Activated B cell treated with CpG ODN at 0.5 μM for 24 hours (primary cell): ENCODE measurements around the gene PAPOLG. TPM values are rescaled to one million over a fixed set of nuclear protein-coding genes. Genes with fewer than 3 reads are reported as not detected.
A peak's percentile ranks its signal among the peaks of the same experiment; 100 is the strongest.

Experiments
- ATAC-seq: fragments of 200-7000 bp; cut with Tn5 transposase; one replicate; pipeline ENCODE4 v1.10.0; 2021; ENCODE audit warnings: low read depth, mild to moderate bottlenecking, moderate library complexity
- CTCF ChIA-PET: fragments of 350-600 bp; sonication (Branson Sonifier 250); formaldehyde crosslinking; loops from one replicate; lab custom pipeline; 2021; ENCODE audit warnings: antibody characterized with exemption; lab: Charles Lee
- POLR2A ChIA-PET: fragments of 350-600 bp; sonication (Branson Sonifier 250); formaldehyde crosslinking; loops from one replicate; lab custom pipeline; 2021; ENCODE audit warnings: antibody characterized with exemption; lab: Charles Lee
- DNase-seq: peaks from one replicate; pipeline ENCODE4 v3.0.0; 2022
- H3K27ac Mint-ChIP-seq: one replicate; pipeline ENCODE4 v1.8.0; 2020; ENCODE audit warnings: mixed read lengths
- H3K27me3 Mint-ChIP-seq: one replicate; pipeline ENCODE4 v1.8.0; 2021; ENCODE audit warnings: mixed read lengths
- H3K36me3 Mint-ChIP-seq: one replicate; pipeline ENCODE4 v1.8.0; 2021; ENCODE audit warnings: low read depth, mixed read lengths
- H3K4me1 Mint-ChIP-seq: one replicate; pipeline ENCODE4 v1.8.0; 2021; ENCODE audit warnings: mixed read lengths
- H3K4me3 Mint-ChIP-seq: one replicate; pipeline ENCODE4 v1.8.0; 2020; ENCODE audit warnings: mild to moderate bottlenecking, mixed read lengths
- H3K9me3 Mint-ChIP-seq: one replicate; pipeline ENCODE4 v1.8.0; 2020; ENCODE audit warnings: mixed read lengths
- CTCF ChIP-seq: fragments of 200-600 bp; IDR thresholded peaks from one replicate; pipeline ENCODE4 v1.8.0; 2022; ENCODE audit warnings: antibody characterized with exemption, mild to moderate bottlenecking
- intact Hi-C: fragments of 100-400 bp; cut with micrococcal nuclease; formaldehyde crosslinking; loops from one replicate; pipeline ENCODE4 v1.15.1; 2024
- total RNA-seq: library from RNA; stranded (reverse); gene quantifications from 2 replicates; pipeline ENCODE4 v1.2.3, GENCODE V29; 2022

PAPOLG gene
- total RNA-seq, 1 donor from 2014 or later, result 20.3 TPM

DNA sequence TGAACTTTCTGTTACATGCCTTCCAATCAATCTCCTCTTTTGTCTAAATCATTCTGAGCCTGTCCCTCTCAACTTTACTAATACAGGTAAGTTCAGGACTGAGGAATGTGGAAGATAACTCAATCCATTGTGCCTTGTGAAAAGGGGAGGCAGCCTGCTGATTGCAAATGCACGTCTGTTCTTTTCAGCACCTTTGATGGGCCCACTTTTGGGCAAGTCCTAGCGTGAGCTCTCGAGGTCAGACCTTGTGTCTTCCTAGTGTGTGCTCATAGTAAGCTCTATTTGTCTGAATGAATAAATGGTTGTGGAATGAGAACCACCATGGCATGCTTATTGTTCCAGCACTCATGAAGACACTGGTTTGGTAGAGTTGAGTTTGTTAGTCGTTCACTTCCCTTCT lies 74.9 kb downstream of the PAPOLG start:
- Mint-ChIP-seq H3K27me3 (no peaks in the 10 kb centered on the region), H3K9me3 (no peaks in the 10 kb centered on the region), H3K4me3 (no peak overlapping the region), H3K36me3 (no peaks in the 10 kb centered on the region), H3K4me1 (peaks cover 54% of the 10 kb centered on the region), H3K27ac (no peak overlapping the region)
- ATAC-seq (no peak), DNase-seq (no peak)
- CTCF ChIA-PET, result no interaction called here
- TF ChIP-seq CTCF, result no peak
- POLR2A ChIA-PET, result interaction anchor here (1.4 to 5.1 kb wide), 2 partner anchors 9 to 51 kb away, joined by 4 to 64 read pairs; partner anchors contain the start of gene REL
- intact Hi-C loops, result no loop called here

GRCh38 chr2:60831921-60832320 lies 75.9 kb downstream of the PAPOLG start:
- Mint-ChIP-seq H3K27ac (no peak overlapping the region), H3K4me1 (peaks cover 59% of the 10 kb centered on the region), H3K9me3 (no peaks in the 10 kb centered on the region), H3K4me3 (no peak overlapping the region), H3K36me3 (no peaks in the 10 kb centered on the region), H3K27me3 (no peaks in the 10 kb centered on the region)
- ChIA-PET POLR2A (interaction anchor here (0.5 to 5.1 kb wide), 6 partner anchors 9 to 83 kb away, joined by 3 to 64 read pairs (median 4); partner anchors contain the start of gene REL), CTCF (no interaction called here)
- intact Hi-C loops, result no loop called here
- DNase-seq (no peak), ATAC-seq (no peak)
- TF ChIP-seq CTCF, result no peak

DNA sequence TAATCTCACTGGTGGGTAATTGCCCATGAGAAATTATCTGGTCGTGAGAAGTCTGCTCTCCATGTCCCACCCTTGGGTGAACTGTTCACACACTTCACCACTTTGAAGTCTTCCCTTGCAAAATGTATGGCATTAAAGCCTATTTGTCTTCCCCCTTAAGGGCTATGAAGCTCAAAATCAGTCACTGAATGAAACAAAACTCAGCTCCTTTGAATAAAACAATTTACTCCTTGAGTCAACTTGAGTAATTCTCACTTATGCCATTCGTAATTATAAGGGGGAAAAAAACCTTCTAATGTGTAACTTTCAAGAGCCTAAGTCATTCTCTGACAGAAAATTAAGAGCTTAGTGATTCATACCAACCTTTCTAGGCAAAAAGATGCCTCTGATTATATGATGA lies 76.6 kb downstream of the PAPOLG start:
- no peak for TF ChIP-seq CTCF
- intact Hi-C loops, result no loop called here
- ChIA-PET POLR2A (interaction anchor here (0.5 to 5.1 kb wide), 9 partner anchors 9 to 82 kb away, joined by 3 to 64 read pairs (median 6); partner anchors contain the start of gene REL), CTCF (no interaction called here)
- DNase-seq (no peak), ATAC-seq (peak; percentile 8)
- H3K4me3 Mint-ChIP-seq, result no peak overlapping the region
- H3K27me3 Mint-ChIP-seq, result no peaks in the 10 kb centered on the region
- peak overlapping the region; percentile 92 for H3K27ac Mint-ChIP-seq
- no peaks in the 10 kb centered on the region for H3K9me3 Mint-ChIP-seq
- H3K36me3 Mint-ChIP-seq, result no peaks in the 10 kb centered on the region
- H3K4me1 Mint-ChIP-seq, result peaks cover 59% of the 10 kb centered on the region

DNA sequence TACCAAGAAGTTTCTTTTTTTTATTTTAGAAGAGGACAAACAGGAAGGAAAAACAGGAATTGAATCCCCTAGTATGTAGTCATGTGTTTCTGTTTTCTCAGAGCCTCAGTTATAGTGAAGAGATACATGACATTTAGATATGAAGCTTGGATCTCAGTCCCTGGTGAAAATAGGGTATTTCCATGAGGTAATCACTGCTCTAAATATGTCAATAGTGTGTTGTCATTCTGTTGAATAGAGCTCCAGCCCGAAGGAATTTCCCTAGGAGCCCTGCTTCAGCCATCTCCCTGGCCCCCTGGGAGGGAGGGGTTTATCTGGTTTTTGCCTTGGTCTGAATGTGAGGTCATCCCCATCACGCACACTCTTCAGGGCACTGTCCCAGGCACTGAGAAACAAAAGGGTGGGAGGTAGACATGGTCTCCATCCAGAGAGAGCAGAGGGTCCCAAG lies 78.2 kb downstream of the PAPOLG start:
- Mint-ChIP-seq H3K27me3 (no peaks in the 10 kb centered on the region), H3K4me1 (peaks cover 74% of the 10 kb centered on the region), H3K27ac (peak overlapping the region; percentile 92), H3K36me3 (no peaks in the 10 kb centered on the region), H3K9me3 (no peaks in the 10 kb centered on the region), H3K4me3 (peak overlapping the region; percentile 44)
- intact Hi-C loops, result loop anchor here (1.0 kb wide), 2 partner anchors 27 to 47 kb away; partner anchors contain the start of gene REL
- no peak for TF ChIP-seq CTCF
- DNase-seq (no peak), ATAC-seq (peak; percentile 71)
- POLR2A ChIA-PET, result interaction anchor here (0.5 to 5.1 kb wide), 9 partner anchors 21 to 140 kb away, joined by 3 to 64 read pairs (median 7); partner anchors contain the start of gene REL
- CTCF ChIA-PET, result interaction anchor here (1.2 kb wide), 1 partner anchor 47 kb away, joined by 5 read pairs; the partner anchor contains the start of gene REL

- POLR2A ChIA-PET, result interaction anchor here (0.5 to 7.2 kb wide), 5 partner anchors 20 to 141 kb away, joined by 3 to 250 read pairs (median 4); partner anchors contain the start of gene REL
- H3K4me3 Mint-ChIP-seq, result no peak overlapping the region
- peaks cover 91% of the 10 kb centered on the region for H3K4me1 Mint-ChIP-seq
- no peaks in the 10 kb centered on the region for H3K36me3 Mint-ChIP-seq
- H3K9me3 Mint-ChIP-seq, result no peaks in the 10 kb centered on the region
- ATAC-seq (no peak), DNase-seq (no peak)
- CTCF ChIA-PET, result interaction anchor here (5.5 kb wide), 1 partner anchor 45 kb away, joined by 54 read pairs; the partner anchor contains the start of gene REL
- TF ChIP-seq CTCF, result no peak
- intact Hi-C loops, result no loop called here
- no peaks in the 10 kb centered on the region for H3K27me3 Mint-ChIP-seq
- peak overlapping the region; percentile 76 for H3K27ac Mint-ChIP-seq
Measured at GRCh38 chr2:60836491-60836890, 80.4 kb downstream of the PAPOLG start.
